NCI-H2029 treated with DMSO at 0.1 percent for 48 hours (cell line): ENCODE results near the gene KCNJ14.
A peak's percentile ranks its signal among the peaks of the same experiment; 100 is the strongest.

Experiments used
- DNase-seq: peaks from one replicate; lab custom pipeline; 2025; lab: John Stamatoyannopoulos, UW

The KCNJ14 gene

DNA sequence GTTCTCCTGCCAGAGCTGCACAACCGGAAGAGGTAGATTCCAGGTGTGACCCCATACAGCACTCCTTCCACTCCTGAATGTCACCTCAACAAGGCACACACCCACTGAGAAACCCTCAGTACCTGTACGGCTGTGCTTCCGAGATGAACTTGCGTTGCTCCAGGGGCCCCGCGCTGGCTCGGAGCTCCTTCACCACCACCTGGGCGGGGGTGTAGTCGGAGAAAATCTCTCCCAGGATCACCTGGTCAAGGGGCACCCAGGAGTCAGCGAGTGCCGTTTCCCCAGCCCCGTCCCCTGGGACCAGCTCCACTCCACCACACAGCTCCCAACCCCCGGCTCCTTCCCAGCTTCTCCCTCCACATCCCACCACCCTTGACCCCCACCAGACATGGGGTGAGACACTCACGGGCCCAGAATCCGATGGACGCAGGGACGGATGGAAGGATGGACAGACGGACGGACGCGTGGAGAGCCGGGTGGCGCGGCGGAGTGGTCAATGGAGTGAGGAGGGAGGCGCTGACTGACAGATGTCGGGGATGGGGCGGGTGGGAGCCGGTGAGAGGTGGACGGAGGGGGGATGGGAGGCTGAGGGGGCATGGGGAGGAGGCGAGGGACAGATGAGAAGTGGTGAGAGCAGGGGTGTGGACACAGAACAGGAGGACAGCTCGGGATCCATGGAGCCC lies 53.5 kb downstream of the KCNJ14 start:
- DNase-seq = no peak

DNA sequence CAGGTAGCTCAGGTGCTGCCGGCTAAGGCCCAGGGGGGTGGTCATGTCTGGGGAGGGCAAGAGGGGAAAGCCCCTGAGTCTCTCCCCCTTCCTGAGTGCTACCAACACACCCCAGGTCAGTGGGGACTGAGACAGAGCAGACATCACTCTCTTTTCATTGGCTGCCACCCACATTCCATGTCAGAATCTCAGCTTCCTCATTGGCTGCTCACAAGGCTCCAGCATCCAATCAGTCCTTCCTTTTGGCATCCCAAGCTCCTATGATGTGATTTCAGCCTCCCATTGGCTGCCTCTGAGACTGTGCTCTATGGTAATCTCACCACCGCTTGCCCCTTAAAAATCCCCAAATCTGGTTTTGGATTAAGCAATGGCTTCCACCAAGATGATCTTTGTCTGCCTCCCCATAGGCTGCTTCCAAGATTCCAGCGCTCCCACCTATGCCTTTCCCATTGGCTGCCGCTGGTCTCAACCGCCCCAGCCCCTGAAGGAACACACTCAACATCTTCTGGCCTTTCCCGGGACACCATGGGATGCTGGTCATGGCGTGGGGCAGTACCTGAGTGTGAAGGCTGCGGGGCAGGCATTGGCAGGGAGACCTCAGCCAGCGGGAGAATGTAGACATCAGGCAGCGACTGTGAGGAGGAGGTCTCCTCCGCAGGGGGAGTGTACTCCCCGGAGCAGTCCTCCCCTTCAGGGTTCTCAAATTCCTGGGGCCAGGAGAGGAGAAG lies 54.3 kb downstream of the KCNJ14 start:
- DNase-seq = no peak

DNA sequence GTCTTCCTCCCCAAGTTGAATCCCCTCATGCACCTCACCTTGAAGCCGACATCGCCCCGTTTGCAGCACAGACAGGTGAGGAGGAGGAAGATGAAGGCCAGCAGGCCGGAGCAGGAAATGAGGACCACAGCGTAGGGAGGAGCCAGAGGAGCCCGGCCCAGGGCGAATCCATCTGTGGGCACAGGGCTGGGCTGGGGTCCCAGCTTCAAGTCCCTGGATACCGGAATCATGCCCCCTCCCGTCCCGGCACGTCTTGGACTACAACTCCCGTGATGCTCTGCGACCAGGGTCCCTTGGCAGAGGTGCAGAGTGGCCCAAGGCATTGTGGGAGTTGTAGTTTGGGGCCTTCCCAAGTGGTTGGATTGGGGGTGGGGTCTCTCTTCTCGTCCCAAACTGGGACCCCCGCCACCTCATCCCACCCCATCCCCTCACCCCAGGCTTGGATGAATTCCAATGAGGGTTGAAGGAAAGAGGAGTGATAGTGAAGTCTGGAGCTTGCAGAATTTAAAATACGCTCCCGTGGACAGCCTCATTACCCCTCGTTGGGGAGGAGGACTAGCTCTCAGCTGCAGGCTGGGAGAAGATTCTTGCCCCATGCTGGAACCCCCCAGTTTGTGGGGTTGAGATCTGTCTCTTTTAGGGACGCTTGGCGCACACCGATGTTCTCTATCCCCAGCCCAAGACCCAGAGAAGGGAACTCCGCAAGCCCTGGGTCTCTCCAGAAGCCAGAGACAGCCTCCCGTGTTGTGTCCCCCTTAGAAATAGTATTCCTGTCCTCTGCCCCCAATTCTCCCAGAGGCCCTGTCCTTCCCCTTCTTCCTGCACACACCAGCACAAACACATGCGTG lies 55.3 kb downstream of the KCNJ14 start:
- peak; percentile 24 for DNase-seq

DNA sequence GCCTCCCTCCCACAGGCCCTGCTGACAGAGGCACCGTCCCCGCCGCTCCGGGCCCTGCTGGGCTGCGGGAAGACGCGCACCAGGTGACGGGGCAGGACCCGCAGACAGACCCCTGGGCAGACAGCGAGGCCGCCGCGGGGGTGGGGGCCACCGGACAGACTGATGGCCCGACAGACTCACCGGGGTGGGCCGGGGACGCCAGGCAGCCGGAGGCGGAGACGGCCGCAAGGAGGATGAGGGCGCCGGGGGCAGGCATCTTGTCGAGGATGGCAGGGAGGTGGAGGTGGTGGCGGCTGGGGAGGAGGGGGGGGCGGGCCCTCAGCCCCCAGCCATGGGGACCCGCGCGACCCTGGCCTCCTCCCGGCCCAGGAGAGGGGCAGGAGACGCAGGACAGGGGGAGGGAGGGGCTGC lies 56.0 kb downstream of the KCNJ14 start:
- no peak for DNase-seq

DNA sequence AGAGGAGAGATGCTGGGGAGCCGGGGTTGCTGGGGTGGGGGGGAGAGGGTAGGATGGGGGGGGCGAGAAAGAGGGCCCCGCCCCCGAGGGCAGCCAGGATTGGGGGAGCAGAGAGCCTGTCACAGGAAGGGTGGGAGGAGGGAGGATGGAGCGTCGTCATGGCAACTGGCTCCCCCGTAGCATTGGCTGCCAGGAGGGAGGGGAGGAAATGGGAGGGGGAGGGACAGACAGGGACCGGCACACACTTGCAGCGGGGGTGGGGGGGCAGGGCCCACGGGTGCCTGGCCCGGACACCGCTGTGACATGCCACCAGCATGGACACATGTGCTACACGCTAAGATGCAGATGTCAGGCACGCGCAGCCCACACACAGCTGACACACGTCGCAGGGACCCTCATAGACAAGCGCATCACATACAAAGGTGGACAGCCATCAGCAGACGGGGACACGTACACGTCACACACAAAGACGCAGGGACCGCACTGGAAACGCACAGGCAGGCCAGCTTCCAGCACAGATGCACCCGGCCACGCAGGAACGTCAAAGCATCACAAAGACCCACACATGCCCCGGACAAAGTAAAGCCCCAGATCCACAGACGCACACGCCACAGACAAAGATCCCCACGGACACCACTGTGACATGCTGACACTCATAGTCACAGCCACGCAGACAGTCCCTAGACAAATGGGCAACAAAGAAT lies 56.6 kb downstream of the KCNJ14 start, which contains the start of gene LMTK3:
Gene LMTK3 (minus strand): TSS at position 36 of the 704 bp plus-strand sequence. CDS start 259 bp downstream, outside the sequence.
- DNase-seq = no peak

DNA sequence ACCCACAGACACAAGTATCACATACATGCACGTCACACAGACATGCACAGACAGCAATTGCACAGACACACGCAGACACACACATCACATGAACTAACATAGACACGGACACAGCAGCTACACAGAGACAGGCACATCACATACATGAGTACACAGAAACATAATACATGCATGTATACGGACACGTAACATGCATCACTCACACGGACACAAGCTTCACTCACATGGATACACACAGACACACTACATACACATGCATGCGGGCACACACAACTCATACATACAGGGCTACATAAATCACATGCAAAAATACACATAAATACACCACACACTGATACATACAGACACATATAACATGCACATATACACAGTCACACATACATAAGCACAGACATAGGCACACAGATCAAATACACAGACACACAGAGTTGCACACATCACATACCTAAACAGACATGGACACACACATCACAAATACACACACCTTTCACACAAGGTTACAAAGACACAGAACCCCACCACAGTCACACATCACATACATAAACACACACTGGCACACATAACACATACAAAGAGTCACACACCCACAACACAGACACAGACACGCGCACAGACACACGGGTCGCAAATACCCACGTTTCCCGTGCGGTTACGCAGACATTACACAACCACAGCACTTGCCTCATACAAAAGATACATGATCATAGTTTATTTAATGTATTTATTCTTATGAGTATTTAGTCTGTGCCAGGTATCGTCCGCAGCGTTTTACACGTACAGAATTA lies 57.3 kb downstream of the KCNJ14 start:
- DNase-seq = no peak

DNA sequence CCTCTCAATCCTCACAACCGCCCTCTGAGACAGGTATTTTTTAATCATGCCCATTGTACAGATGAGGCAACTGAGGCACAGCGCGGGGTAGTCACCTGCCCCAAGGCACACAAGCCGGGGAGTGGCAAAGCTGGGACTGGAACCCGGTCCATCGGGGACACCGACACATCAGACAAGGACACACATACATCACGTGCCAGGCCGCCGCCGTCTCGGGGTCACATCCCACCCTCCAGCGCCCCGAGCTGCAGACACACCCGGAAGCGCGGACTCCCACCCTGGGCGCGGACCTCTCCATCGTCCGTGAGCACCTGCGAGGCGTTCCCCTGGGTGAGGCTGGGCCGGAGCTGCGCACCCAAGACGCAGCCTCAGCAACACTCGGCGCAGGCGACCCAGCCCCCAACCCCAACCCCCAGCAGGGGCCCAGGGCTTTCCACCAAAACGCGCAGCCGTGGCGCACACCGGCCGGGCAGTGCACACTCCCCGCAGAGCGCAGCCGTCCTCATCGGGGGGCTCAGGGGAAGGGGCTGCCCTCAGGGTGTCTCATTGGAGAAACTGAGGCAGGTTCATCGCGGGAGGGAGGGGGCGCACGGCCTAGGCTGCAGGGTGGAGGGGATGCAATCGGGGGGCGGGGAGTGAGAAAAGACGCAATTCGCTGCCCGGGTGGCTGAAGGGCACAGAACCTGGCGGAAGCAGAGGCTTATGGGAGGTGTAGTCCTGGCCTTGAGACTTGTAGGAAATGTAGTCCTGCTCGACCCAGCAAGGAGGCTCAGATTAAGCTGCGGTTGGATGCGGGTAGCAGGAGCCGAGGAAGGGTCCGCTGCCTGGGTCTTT lies 58.1 kb downstream of the KCNJ14 start:
- peak; percentile 50 for DNase-seq

DNA sequence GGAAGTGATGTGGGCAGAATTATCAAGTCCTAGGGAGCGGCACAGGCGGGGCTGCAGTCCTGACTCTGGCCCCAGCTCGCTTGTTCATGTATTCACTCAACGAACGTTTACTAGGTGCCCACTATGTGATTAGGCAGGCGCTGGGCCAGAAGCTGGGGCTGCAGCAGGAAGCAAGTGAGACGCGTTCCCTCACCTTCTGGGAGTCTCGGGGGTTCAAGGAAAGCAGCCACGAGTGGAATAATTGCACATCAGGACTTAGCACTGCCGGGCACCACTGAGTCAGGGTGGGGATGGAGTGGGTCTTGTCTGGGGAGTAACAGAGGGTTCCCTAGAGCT lies 58.7 kb downstream of the KCNJ14 start:
- no peak for DNase-seq

DNA sequence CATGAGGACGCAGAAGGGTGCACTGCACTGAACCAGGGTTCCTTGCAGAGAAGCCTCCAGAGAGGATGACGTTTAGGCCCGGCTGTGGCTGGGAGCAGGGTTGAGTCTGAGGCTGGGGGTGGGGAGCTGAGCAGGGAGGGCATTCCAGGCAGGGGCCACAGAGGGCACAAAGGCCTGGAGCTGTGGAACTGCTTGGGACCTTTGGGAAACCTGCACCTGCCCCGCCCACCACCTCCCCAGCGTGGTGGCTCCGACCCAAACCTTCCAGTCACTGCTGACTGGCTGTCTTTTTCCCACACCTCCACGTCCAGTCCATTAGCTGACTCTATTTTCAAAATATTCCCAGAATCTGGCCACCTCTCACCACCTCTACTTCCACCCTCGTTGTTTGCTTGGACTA lies 61.2 kb downstream of the KCNJ14 start:
- DNase-seq = no peak
